ENCODE data around the gene ZNF80.

The ZNF80 gene

DNA sequence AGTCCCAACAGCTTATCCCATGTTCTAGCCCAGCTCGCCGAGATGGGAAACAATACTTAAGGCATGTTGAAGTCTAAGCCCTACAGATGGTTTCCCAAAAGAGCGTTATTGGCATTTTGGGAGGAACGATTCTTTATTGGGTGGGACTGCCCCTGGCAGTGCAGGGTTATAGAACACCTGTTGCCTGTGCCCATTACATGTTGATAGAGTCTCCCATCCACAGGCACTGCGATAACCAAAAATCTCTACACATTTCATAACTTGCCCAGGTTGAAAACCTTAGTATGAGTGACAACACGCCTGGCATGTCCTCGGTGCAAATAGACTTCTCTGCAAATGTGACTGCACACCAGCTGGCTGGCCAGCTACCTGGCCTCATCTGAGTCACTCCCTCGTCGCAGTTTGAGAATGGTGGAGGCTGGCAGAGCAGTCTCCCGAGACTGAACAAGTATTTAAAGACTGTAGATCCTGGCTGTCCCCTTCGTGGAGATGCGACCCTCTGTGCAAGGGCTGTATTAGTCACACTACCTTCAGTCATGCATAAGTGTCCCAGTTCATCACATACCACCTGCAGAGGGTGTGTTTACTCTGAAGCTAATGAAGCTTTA is 18.7 kb downstream of the ZNF80 start:
- DNase-seq = no peak

DNA sequence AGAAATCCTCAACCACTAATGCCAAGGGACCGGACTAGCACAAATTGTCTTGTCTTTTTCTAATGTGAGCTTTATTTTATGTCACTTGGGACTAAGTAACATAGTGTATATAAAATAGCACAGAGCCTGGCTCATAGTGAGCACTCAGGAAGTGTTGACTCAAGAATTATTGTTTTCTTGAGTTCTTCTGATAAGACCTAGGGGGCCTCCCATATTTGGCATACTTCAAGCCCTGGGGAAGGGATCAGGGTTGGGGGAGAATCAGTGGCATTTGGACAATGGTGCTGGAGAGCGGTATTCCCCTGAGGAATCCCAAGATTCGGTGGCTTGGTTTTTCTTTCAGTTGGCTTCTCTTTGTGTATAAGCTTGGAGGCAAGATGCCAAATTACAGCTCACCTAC is 19.4 kb downstream of the ZNF80 start:
- no peak for DNase-seq

DNA sequence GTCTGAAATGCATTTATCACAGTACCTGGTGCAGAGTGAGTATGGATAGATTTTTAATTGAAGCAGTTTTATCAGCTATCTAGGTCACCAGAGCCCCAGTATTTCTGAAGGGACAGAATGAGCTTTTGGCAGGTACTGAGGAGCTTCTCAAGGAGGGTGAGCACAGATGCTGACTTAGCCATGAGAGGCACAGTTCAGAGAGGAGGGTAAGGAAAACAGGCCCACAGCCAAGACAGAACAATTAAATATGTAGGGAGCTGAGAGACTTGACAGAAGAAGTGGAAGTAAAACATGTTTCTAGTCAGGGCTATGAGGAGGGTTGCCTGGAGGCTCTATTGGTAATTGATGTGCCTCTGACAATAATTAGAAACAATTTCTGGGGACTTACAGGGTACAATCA is 20.1 kb downstream of the ZNF80 start:
- no peak for DNase-seq

- DNase-seq = no peak
These were observed 21.0 kb downstream of the ZNF80 start for GRCh38 chr3:114216186-114216970.

DNA sequence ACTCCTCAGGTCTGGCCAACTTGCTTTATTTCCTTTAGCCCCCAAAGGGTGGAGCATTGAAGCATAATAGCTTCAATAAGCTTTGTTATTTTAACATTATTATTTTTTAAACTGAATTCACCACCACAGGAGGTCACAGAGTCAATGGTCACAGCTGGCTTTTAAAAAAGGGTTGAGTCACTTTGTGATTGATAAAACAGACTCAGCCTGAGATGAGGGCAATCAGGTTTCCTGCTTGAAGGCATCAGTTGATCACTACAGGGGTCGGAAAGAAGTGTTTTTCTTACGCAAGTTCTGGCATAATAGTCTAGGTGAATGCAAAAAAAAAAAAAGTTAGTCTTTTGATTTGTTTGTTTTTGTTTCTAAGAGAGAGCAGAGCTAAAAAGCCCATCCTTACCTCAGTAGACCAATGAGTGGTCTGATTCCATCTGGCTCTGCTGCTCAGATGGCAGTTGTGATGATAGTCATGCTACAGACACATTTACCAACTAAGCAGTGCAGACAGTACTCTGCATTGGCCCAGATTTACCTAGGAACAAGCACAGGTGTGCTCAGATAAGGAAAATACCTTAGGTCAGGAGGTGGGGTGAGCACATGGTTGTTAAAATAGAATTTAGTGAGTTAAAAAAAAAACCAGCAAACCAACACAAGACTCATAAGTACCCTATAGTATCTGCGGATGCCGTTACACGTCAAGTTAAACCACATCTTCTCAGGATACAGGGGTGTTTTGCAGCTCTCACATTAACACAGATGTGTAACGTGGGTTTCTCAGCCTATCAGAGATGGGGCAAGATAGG is 22.6 kb downstream of the ZNF80 start:
- peak in 1 of 2 experiments; percentile 36 for DNase-seq

DNA sequence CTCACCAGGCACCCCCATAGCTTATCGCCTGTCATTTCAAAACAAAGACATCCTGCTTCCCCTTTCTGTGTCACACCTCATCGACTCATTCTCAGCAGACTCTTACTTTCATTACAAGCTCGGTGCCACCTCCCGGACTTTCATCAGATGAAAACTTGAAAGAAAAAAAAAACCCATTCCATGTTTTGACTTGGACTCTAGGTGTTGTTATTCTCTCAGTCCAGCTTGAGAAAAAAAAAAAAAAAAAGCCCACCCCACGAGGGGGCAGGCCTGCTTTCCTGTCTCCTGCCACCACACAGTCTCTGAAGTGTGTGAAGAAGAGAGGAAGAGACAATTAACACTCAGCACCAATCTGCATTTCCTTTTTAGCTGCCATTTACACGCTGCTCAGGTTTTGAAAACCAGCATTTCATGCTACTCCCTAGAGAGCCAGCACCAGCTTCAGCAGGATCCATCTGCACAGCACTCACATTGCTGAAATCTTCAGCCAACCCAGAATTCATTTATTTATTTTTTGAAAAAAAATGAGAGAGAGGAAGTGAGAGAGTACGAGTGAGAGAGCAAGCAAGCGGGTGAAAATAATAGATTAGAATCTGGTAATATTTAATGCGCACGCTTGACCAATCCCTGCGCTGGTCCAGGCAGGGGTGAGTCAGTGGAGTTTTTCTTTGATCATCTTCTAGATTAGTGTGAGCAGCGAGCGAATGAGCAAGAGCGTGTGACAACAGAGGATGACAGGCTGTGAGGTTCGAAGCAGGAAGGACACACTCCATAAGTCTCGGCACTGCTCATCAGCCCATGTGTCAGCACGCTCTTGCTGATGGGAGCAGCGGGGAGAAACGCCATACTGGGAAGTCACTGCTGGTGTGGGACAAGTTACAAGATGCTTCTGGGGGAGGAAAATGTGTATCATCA is 23.5 kb downstream of the ZNF80 start:
- peak; percentile 53 to 82 for DNase-seq

GRCh38 chr3:114213292-114213626 is 24.1 kb downstream of the ZNF80 start:
- DNase-seq = no peak

- no peak for DNase-seq
These were observed 24.7 kb downstream of the ZNF80 start for GRCh38 chr3:114212646-114213045.

GRCh38 chr3:114207768-114208167 is 29.6 kb downstream of the ZNF80 start:
- DNase-seq = no peak

GRCh38 chr3:114206342-114206741 is 31.0 kb downstream of the ZNF80 start:
- DNase-seq = no peak

GRCh38 chr3:114205541-114205940 is 31.8 kb downstream of the ZNF80 start:
- DNase-seq = no peak

GRCh38 chr3:114194750-114195149 is 42.6 kb downstream of the ZNF80 start:
- no peak for DNase-seq

GRCh38 chr3:114192136-114192535 is 45.2 kb downstream of the ZNF80 start:
- DNase-seq = no peak

DNA sequence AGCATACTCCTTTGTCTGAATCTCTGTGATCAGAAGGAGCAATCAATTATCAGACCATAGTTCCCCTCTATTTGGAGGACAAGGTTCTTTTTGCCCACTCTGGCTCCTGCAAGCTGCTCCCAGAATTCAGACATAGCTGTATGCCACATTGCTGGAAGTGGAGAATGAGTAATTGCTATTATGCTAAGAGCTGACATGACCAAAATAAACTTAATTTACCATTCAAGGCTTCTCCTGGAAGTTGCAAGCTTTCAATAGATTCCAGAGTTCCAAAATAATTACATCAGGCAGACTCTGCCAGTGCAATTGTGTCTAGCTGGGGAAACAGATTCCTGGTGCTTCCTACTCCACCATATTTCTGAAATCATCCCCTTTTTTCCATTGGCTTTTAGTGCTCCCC is 50.9 kb downstream of the ZNF80 start:
- DNase-seq = no peak
